Fibroblast of the aortic adventitia (primary cell): Measurements from ENCODE around the gene ECPAS. TPM values are rescaled to one million over a fixed set of nuclear protein-coding genes. Genes with fewer than 3 reads are reported as not detected.

ENCODE experiments used
- DNase-seq: peaks from one replicate; pipeline ENCODE4 v3.0.0-alpha.2; 2010; ENCODE audit warnings: low read depth
- H3K4me3 ChIP-seq: 2 replicates; pipeline ENCODE4 v1.5.1; 2011; ENCODE audit warnings: low read depth, mild to moderate bottlenecking, control low read depth, low read length, moderate library complexity
- total RNA-seq: library from RNA; depleted of rRNA; stranded (reverse); fragments of >200 nt; gene quantifications from 2 replicates; pipeline ENCODE4 v1.2.3, GENCODE V29; 2012; ENCODE audit warnings: low replicate concordance
- TF ChIP-seq, protein P1 (sequence below): IDR thresholded peaks from 2 replicates; pipeline ENCODE4 v1.5.1; 2011; ENCODE audit warnings: mild to moderate bottlenecking, low read length, control low read depth, inconsistent platforms; ENCODE audit not compliant: insufficient read depth

The ECPAS gene
- total RNA-seq, 1 donor = 114 TPM

DNA sequence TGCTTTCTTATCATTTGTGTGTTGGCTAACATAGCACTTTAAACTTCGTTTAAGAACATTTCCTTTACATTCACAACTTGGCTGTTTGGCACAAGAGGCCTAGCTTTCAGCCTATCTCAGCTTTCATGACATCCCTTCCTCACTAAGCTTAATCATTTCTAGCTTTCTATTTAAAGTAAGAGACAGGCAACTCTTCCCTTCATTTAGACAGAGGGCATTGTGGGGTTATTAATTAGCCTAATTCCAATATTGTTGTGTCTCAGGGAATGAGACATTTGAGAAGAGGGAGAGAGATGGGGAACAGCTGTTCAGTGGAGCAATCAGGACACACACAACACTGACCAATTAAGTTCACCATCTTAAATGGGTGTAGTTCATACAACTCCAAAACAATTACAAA, 103.2 kb downstream of the ECPAS start:
- H3K4me3 ChIP-seq = no peak overlapping the region
- TF ChIP-seq, protein P1, sequence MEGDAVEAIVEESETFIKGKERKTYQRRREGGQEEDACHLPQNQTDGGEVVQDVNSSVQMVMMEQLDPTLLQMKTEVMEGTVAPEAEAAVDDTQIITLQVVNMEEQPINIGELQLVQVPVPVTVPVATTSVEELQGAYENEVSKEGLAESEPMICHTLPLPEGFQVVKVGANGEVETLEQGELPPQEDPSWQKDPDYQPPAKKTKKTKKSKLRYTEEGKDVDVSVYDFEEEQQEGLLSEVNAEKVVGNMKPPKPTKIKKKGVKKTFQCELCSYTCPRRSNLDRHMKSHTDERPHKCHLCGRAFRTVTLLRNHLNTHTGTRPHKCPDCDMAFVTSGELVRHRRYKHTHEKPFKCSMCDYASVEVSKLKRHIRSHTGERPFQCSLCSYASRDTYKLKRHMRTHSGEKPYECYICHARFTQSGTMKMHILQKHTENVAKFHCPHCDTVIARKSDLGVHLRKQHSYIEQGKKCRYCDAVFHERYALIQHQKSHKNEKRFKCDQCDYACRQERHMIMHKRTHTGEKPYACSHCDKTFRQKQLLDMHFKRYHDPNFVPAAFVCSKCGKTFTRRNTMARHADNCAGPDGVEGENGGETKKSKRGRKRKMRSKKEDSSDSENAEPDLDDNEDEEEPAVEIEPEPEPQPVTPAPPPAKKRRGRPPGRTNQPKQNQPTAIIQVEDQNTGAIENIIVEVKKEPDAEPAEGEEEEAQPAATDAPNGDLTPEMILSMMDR = no peak
- no peak for DNase-seq

DNA sequence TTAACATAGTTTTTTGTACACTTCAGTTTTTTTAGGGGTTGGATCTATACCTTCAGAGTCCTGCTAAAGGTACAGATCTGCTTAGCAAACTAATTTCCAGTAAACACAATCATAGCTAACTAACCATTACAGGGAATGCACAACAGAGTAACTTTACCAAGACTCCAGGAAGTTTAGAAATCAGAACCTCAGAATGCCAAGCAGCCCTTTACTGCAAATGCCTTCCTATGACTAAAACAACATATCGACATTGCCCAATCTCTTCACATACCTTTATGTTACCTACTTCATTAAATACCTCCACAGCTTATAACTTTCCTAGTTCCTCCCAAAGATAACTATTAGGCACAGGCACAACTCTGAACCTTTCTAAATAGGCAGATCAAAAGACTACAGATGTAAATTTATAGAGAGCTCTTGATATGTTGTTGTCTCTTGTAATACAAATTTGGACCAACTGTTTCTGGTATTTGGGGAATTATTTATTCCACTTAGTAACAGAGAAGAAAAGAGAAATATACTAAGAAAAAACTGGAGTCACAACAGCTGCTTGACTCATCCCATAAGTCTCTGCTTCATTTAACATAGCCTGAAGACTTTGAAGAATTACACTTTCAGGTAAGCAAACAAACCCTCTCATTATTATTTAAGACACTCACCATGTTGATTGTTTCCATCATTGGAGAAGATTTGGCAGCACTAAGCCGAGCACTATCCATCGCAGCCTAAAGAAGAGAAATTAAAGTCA, 108.2 kb downstream of the ECPAS start:
- DNase-seq = peak; percentile 10
- TF ChIP-seq, protein P1 = no peak
- H3K4me3 ChIP-seq = no peak overlapping the region

DNA sequence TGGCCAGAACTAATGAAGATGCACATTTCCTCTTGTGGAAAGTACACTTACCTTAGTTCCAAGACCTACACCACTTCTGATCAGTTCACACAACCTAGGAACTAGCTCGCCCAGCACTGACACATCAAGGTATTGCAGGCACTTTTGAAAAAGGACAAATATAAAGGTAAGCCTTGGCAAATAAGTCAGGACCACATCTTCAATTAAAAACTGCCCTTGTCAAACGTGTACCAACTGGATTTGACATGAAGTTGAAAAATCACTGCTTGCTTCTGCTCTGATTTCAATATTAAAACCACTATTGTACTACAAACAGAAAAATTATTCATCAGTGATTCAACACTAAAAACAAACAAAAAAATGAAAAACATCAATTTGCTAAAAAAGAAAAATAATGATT, 109.1 kb downstream of the ECPAS start:
- no peak overlapping the region for H3K4me3 ChIP-seq
- no peak for DNase-seq
- TF ChIP-seq, protein P1 = no peak

DNA sequence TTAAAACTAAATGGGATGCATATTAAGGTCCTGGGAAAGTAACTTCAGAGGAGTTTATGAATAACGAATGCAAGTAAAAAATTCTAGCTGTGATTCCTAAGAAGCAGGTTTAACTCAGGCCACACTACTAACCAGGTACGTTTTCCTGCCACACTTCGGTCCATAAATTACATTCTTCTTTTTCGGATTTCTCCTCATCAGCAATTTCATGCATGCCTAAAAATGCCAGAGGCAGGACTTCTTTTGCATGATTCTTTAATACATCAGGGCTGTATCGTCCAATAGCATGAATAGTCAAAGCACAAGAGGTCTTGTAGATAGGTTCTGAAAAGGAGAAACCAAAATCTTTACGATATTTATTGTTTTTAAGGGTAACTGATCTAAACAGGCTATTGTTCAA, 111.9 kb downstream of the ECPAS start:
- DNase-seq = no peak
- TF ChIP-seq, protein P1 = no peak
- no peak overlapping the region for H3K4me3 ChIP-seq

DNA sequence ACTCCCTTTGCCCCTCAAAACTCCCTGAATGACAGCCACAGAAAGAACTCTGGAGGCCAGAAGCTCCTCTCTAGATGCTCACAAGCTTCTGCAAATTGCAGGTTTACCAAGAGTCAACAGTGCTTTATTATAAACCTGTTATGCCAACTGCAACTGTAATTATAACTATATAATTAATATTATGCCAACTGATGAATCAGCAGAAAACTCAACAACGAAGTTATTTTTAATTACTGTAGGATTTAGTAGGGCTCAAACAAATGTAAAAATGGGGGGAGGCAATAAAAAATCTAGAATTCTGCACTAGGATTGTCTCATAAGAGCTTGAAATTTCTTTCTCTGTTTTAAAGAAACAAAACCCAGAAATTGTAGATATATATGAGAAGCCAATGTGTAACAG, 117.2 kb downstream of the ECPAS start:
- DNase-seq = no peak

DNA sequence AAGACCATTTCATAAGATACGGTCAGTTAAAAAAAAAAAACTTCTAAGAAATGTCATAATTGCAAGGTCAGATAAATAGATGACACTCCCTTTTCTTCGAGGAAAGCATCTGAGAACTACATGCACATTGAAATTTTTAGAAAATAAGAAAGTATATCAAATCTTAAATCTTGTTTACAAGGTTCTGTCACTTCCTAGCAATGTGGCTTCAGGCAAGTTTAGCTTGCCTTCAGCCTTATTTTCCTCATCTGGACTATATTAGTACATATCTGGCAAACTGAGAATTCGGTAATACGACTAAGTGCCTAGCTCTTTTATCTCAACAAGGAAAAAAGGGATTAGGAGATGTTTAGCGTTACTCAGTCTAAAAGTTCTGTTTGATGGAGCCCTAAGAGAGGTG, 121.7 kb downstream of the ECPAS start:
- no peak for DNase-seq
- H3K4me3 ChIP-seq = no peak overlapping the region
- TF ChIP-seq, protein P1 = no peak

More for the DNA sequence above, 117.2 kb downstream of the ECPAS start:
- no peak overlapping the region for H3K4me3 ChIP-seq
- TF ChIP-seq, protein P1 = no peak

DNA sequence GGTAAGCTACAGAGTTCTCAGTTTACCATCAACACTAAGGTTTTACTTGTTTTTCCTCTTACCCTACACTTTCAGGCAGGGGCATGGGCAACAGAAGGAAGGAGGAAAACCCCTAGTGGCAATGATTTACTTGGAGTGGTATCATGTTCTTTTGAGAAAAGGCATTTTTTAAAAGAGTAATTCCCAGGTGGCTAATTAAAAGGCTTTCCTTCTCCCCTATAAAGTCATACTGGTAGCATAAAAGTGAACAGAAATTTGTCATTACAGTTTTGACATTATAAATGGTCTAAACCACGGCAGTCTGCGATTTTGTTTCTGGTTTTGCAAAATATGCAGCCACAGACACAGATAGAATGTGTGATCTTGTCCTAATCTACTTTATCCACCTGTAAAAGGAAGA, 123.3 kb downstream of the ECPAS start:
- DNase-seq = no peak
- H3K4me3 ChIP-seq = no peak overlapping the region
- TF ChIP-seq, protein P1 = no peak
